Kidney tubule cell (primary cell): ENCODE data around the gene TSEN2.

Experiments
- DNase-seq: peaks from one replicate; pipeline ENCODE4 v3.0.0-alpha.2; 2018; ENCODE audit warnings: low spot score

The TSEN2 gene

DNA sequence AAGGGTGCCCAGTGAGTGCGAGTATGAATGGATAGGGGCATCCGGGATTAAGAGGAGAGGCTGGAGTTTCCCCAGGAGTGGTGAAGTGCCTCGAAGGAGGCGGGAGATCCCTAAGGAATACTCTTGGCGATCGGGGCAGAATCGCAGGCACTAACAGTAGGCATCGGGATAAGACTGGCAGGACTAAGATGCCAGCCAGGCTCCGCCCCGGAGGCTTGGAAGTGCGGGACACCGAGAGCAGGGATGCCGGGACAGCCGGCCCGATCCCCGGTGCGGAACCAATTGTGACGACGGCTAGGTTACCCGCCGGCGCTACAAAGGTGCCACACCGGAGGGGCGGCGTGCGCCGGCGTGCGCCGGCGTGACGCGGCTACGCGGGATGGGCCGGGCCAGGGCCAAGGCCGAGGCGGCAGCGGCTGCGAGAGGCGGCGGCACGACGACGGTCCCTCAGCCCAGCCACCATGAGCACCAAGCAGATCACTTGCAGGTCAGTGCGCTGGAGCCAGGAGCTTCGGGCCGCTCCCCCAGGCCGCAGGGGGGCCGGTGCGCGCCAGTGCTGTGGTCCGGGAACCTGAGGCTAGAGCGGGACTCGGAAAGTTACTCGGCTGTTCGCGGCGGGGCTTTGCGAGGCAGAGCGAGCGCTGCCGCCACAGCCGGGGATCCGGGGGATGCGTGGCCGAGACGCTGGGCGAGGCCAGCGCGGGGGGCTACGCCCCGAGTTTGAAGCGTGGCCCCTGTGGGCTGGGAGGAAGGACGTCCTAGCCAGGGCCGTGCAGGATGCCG lies 72.6 kb downstream of the TSEN2 start, which contains the start of gene MKRN2:
TSS of gene MKRN2 (plus strand) at position 398 of the 783 bp plus-strand sequence. CDS start at position 462, 64 bp downstream.
- DNase-seq = peak; percentile 92

DNA sequence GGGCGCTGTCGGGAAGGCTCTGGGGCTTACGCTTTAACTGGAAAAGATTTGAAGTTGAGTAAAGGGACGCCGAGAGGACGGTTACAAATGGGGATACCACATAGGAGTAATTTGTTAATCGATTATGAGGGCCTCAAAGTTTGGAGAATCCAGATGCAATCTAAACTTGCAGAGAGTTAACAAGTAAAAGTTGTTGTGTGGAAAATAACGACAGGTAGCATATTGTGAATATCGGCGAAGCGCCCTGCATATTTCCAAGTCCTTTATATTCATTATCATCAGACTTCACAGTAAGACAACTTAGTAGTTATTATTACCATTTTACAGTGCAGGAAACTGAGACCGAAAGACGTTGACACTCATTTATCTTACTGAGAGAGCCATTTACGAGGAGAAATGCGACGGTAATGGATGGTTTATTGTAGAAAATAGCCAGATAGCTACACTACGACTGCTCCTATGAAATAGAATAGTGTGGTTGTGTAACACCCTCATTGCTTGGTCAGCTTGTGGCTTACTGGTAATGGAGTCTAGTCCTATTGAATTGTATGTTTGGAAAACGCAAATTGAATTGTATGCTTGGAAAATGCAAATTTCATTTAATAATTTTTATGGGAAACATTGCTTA lies 73.3 kb downstream of the TSEN2 start:
- DNase-seq = peak; percentile 31

DNA sequence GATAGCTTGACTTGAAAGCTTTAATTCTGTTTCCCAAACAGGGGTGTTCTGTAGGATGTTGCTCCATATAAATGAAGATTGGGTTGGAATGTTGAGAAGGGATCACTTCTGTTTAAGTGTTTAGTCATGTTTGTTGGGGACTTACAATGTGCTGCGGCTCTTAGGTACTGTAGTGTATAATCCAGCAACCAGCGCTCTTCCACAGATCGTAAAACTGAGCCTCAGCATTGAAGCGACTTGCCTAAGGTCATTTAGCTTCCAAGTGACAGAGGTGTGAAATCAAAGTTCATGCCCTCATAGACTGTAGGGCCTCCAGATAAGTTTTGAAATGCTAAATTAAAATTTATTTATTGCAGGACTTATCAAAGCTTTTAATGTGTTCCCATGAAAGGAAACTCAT lies 74.4 kb downstream of the TSEN2 start:
- no peak for DNase-seq

DNA sequence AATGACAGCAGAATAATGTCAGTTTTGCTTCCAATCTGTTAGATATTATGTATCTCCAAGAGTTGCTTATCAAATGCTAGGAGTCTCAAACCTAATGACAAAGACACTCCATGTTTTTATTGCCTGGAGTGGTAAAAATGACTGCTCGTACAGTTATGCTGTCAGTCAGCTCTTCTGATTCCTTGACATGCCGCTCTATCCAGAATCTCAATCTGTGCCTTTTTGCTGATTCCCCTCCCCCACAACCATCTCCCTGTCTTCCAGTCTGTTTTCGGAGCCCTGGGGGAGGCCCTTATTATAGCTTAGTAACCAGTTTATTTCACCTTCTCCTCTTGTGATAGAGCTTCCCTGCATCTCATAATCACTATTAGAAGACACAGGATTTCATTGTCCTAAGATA lies 75.2 kb downstream of the TSEN2 start:
- DNase-seq = no peak

DNA sequence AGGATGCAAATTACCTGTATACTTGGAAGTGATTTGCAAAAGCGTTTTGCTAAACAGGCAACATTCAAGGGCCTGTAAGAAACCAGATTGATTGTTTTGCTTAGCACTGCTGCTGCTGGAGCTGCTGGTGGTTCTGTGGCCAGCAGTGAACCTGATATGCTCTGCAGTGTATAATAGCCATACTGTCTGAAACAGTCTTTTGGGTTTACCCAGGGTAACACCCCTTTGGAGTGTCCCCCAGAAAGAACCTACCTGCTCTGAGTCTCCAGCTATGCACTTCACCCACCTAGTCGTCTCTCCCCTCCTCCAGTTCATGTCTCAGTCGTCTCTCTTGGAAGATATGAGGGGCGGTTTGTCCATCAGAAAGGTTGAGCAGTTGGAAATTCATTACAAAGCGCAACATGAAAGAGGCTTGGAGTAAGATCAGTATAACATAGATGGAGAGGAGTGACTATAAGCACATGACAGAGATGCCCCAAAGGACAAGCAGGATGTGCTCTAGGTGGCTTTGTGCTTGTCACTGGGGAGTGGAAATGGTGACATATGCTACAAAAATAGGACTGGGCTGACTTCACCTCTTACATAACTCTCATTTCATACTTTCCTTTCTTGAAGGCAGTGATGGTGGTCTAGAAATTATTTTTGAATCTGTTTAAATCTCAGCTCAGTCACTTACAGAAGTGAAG lies 76.4 kb downstream of the TSEN2 start:
- DNase-seq = no peak

DNA sequence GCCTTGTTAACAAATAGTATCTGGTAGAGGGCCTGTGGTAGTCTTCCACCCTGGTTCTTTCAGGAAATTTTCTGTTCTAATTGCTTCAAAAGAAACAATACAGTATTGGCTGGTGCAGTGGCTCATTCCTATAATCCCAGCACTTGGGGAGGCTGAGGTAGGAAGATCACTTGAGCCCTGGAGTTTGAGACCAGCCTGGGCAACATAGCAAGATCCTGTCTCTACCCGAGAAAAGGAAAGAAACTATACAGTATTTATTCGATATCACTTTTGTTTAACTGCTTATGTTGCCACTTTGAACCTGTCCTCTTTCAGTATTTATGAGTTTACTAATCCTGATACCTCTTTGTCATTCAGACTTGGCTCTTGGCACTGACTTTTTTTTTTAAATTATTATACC lies 77.1 kb downstream of the TSEN2 start:
- no peak for DNase-seq

DNA sequence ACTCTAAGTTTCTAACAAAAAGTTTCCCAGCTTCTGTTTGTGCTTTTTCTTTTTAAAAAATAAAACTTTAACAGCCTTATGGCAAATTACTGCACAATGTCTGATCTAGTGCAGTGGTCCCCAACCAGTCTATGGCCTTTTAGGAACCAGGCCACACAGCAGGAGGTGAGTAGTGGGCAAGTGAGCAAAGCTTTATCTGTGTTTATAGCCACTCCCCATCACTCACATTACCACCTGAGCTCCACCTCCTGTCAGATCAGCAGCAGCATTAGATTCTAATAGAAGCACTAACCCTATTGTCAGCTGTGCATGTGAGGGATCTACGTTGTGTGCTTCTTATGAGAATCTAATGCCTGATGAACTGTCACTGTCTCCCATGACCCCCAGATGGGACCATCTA lies 78.2 kb downstream of the TSEN2 start:
- DNase-seq = no peak

DNA sequence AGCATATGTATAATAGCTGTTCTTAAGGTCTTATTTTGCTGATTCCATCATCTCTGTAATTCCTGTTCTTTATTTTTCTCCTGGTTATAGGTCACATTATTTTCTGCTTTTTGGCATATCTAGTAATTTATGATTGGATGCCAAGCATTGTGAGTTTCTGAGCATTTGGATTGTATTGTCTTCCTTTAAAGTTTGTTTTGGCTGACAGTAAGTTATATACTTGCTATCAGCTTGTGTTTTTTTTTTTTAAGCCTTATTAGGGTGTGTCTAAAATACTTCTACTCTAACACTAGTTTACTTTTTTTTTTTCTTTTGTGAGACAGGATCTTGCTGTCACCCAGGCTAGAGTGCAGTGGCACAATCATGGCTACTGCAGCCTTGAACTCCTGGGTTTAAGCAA lies 82.7 kb downstream of the TSEN2 start:
- DNase-seq = no peak

DNA sequence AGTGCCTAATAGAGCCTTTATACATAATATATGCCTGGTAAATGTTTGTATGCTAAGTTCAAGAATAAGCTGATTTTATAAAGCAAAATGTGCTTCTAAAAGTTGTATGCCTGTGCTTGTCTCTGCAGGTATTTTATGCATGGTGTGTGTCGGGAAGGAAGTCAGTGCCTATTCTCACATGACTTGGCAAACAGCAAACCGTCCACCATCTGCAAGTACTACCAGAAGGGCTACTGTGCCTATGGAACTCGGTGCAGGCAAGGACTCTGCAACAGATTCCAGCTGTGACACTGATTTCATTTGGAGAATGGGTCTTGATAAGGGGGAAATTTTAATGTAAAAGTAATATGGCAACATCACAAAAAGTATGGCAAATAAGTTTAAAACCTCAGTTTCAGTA lies 84.5 kb downstream of the TSEN2 start:
- DNase-seq = no peak

DNA sequence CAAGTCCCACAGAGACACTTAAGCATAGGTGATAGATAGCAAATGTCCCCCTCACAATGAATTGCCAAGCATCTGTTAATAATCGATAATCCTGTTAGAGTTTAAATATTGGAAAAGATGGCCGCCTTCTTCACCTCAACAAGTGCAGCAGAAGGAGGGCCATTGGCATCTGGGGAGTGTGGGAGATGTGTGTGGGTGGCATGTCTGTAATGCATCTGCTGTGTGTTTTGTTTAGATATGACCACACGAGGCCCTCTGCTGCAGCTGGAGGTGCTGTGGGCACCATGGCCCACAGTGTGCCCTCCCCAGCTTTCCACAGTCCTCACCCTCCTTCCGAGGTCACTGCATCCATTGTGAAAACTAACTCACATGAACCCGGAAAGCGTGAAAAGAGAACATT lies 85.6 kb downstream of the TSEN2 start:
- DNase-seq = no peak

DNA sequence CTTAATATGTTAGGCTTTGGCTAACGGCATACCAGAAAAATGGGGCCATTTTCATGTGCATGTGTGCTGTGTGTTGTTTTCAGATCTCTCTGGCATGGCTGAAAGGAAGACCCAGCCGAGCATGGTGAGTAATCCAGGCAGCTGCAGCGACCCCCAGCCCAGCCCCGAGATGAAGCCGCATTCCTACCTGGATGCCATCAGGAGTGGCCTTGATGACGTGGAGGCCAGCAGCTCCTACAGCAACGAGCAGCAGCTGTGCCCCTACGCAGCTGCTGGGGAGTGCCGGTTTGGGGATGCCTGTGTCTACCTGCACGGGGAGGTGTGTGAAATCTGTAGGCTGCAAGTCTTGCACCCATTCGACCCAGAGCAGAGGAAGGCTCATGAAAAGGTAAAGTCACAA lies 87.7 kb downstream of the TSEN2 start:
- no peak for DNase-seq

DNA sequence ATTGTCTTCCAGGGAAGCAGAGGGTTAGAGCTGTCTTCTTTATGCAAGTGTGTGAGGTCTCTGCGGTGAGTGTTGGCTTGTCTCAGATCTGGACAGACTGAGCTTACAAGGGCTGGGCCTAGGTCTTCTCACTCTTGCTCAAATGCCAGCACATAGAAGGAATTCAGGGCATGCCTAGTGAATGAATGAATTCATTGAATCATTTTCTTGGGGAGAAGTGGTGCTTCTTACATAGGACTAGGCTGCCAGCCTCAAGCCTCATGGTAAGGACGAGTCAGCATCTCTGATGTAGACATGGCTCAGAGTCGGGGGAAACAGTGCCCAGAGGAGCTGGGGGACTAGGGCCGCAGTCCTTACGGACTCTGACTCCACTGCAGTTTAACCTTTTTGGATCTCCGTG lies 89.9 kb downstream of the TSEN2 start:
- no peak for DNase-seq

DNA sequence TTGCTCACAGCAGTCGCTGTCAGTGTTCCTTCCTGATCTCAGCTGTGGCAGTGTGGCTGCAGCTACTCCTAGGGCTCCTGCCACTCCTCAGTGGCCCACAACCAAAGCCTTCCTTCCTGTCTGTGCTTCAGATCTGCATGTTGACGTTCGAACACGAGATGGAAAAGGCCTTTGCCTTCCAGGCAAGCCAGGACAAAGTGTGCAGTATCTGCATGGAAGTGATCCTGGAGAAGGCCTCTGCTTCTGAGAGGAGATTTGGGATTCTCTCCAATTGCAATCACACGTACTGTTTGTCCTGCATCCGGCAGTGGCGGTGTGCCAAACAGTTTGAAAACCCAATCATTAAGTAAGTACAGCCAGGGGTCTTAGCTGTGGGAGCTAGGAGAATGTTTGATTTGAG lies 90.4 kb downstream of the TSEN2 start:
- no peak for DNase-seq

DNA sequence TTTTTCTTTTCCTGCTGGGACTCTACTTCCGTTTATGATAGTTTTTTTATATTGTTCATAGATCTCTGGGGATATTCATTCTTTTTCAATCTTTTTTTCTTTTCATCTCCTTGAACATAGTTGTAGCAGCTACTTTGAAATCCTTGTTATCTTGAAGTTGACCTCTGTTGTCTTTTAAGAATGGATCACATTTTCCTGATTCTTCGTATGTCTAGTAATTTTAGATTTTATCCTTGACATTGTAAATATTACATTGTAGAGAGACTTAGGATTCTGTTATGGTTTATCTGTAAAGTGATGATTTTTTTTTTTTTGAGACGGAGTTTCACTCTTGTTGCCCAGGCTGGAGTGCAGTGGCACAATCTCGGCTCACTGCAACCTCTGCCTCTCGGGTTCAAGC lies 93.1 kb downstream of the TSEN2 start:
- no peak for DNase-seq

DNA sequence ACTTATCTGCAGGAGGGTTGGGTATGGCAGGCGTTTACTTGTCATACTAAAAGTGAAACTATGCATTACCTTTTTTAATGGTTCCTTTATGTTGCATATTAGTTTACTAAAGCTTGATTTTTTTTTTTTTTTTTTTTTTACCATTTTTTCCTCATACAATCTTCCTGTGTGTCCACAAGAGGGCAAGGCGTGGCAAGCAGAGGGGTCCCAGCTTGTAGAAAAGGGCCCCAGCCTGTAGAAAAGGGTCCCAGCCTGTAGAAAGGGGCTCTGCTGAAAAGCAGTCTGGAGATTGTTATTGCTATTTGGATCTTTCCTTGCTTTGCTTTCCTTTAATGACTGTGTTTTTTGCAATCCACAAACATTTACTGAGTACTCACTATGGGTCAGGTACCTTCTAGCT lies 94.5 kb downstream of the TSEN2 start:
- no peak for DNase-seq

DNA sequence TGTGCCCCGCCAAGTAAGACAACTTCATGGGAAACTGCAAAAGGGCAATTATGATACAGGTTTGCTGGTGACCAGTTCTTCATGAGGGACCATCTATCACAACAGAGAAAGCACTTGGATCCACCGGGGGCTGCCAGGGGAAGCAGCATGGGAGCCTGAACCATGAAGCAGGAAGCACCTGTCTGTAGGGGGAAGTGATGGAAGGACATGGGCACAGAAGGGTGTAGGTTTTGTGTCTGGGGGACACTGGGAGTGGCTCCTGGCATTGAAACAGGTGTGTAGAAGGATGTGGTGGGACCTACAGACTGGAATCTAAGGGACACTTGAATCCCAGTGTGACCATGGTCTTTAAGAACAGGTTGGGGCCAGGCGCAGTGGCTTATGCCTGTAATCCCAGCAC lies 95.2 kb downstream of the TSEN2 start:
- no peak for DNase-seq

DNA sequence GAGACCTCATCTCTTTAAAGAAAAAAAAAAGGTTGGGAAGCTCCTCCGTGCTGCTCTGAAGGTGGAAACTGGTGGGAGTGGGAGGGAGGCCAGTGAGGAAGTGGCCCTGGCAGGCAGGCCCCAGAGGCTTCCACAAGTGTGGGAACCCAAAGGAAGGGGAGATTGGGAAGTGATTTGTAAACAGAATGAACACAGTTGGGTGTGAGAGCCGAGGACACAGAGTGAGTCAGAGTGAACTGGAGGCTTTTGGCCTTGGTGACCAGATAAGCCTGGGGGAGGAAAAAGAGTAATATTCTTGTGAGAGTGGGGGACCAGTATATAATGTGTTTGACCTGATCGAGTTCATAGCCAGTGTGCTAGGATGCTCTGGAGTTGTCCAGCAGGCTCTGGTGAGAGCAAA lies 95.6 kb downstream of the TSEN2 start:
- no peak for DNase-seq

DNA sequence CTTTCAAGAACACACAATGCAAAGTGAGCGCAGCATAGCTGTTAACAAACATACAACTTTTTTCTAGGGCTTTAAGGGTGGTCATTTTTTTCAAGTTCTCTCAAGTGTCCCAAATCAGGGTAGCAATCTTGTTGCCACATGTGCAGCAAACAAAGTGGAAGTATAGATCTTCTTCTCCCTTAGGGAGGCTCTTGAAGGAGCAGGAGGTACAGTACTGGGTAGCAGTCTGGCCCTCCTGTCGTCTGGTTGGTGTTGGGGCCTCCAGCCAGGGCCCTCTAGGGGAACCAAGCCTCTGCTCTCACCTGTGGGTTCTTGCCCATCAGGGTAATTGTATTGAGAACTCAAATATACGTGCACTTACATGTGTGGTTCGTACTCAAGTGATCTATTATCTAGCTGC lies 98.5 kb downstream of the TSEN2 start:
- DNase-seq = no peak
